Fibroblast of pulmonary artery (primary cell): ENCODE measurements around the gene NEURL1.
"Not testable (repeated sequence)": the region's sequence is repeated elsewhere in the genome, so short reads cannot be mapped to it uniquely, and the experiment has no call there.

ENCODE experiments used
- DNase-seq: peaks from one replicate; pipeline ENCODE4 v3.0.0-alpha.2; 2010; ENCODE audit warnings: low read depth
- H3K4me3 ChIP-seq: replicated peaks from 2 replicates; pipeline ENCODE4 v1.5.1; 2011; ENCODE audit warnings: low read depth, mild to moderate bottlenecking, control low read depth, low read length, moderate library complexity
- CTCF ChIP-seq: IDR thresholded peaks from 2 replicates; pipeline ENCODE4 v1.5.1; 2011; ENCODE audit warnings: mild to moderate bottlenecking, control low read depth, low read length, inconsistent platforms; ENCODE audit errors: missing control alignments

The NEURL1 gene

GRCh38 chr10:103626178-103626577, 132.7 kb downstream of the NEURL1 start:
- no peak for TF ChIP-seq CTCF
- H3K4me3 ChIP-seq: no peak overlapping the region
- no peak for DNase-seq

- TF ChIP-seq CTCF: no peak
- no peak overlapping the region for H3K4me3 ChIP-seq
- DNase-seq: no peak
Observed at GRCh38 chr10:103627111-103627892, 133.8 kb downstream of the NEURL1 start.

- no peak overlapping the region for H3K4me3 ChIP-seq
- DNase-seq: no peak
- no peak for TF ChIP-seq CTCF
Observed at GRCh38 chr10:103627893-103628292, 134.4 kb downstream of the NEURL1 start.

- no peak overlapping the region for H3K4me3 ChIP-seq
- no peak for DNase-seq
- no peak for TF ChIP-seq CTCF
Observed at GRCh38 chr10:103629581-103629980, 136.1 kb downstream of the NEURL1 start.

GRCh38 chr10:103630156-103630555, 136.7 kb downstream of the NEURL1 start:
- no peak for TF ChIP-seq CTCF
- DNase-seq: no peak
- H3K4me3 ChIP-seq: no peak overlapping the region

GRCh38 chr10:103632247-103632642, 138.7 kb downstream of the NEURL1 start:
- no peak overlapping the region for H3K4me3 ChIP-seq
- no peak for DNase-seq
- TF ChIP-seq CTCF: no peak

- not testable (repeated sequence) for H3K4me3 ChIP-seq, DNase-seq
Observed at GRCh38 chr10:103632871-103633270, 139.4 kb downstream of the NEURL1 start.
